Osteocyte (in vitro differentiated cells): Measurements from ENCODE around the gene SEC24C. TPM values are rescaled to one million over a fixed set of nuclear protein-coding genes. Genes with fewer than 3 reads are reported as not detected.
"Not testable (repeated sequence)": the region's sequence is repeated elsewhere in the genome, so short reads cannot be mapped to it uniquely, and the experiment has no call there.

ENCODE experiments used
- DNase-seq: peaks from one replicate; pipeline ENCODE4 v3.0.0; 2021; ENCODE audit warnings: mixed read lengths; ENCODE audit not compliant: unreplicated experiment; ENCODE audit errors: extremely low spot score
- H3K27ac Mint-ChIP-seq: one replicate; pipeline ENCODE4 v1.8.0; 2021; ENCODE audit warnings: mild to moderate bottlenecking, mixed read lengths; ENCODE audit not compliant: unreplicated experiment
- H3K27me3 Mint-ChIP-seq: one replicate; pipeline ENCODE4 v1.8.0; 2021; ENCODE audit warnings: mixed read lengths; ENCODE audit not compliant: unreplicated experiment
- H3K36me3 Mint-ChIP-seq: one replicate; pipeline ENCODE4 v1.8.0; 2021; ENCODE audit warnings: mixed read lengths; ENCODE audit not compliant: unreplicated experiment
- H3K4me1 Mint-ChIP-seq: one replicate; pipeline ENCODE4 v1.8.0; 2021; ENCODE audit warnings: mixed read lengths; ENCODE audit not compliant: unreplicated experiment
- H3K4me3 Mint-ChIP-seq: one replicate; pipeline ENCODE4 v1.8.0; 2021; ENCODE audit warnings: mild to moderate bottlenecking, moderate library complexity, mixed read lengths; ENCODE audit not compliant: unreplicated experiment
- H3K9me3 Mint-ChIP-seq: one replicate; pipeline ENCODE4 v1.8.0; 2021; ENCODE audit warnings: mixed read lengths; ENCODE audit not compliant: unreplicated experiment
- CTCF ChIP-seq: fragments of 200-600 bp; sonication (generic); IDR thresholded peaks from 2 replicates; pipeline ENCODE4 v1.5.0; 2021; ENCODE audit warnings: antibody characterized with exemption, mild to moderate bottlenecking, moderate library complexity
- total RNA-seq: library from RNA; stranded (reverse); gene quantifications from 2 replicates; pipeline ENCODE4 v1.2.1, GENCODE V29; 2021

The SEC24C gene
- total RNA-seq, 1 donor from 2014 or later = 64.2 TPM

GRCh38 chr10:73785721-73786511 is 41.7 kb downstream of the SEC24C start:
- Mint-ChIP-seq H3K27ac (peak overlapping the region; percentile 100), H3K4me1 (peaks cover 45% of the 10 kb centered on the region), H3K27me3 (no peaks in the 10 kb centered on the region), H3K9me3 (no peaks in the 10 kb centered on the region), H3K36me3 (peaks cover 17% of the 10 kb centered on the region), H3K4me3 (peak overlapping the region; percentile 96)
- no peak for TF ChIP-seq CTCF
- no peak for DNase-seq

- peaks cover 43% of the 10 kb centered on the region for H3K4me1 Mint-ChIP-seq
- H3K36me3 Mint-ChIP-seq = peaks cover 23% of the 10 kb centered on the region
- H3K27ac Mint-ChIP-seq = peak overlapping the region; percentile 92
- no peak for TF ChIP-seq CTCF
- no peaks in the 10 kb centered on the region for H3K27me3 Mint-ChIP-seq
- no peaks in the 10 kb centered on the region for H3K9me3 Mint-ChIP-seq
- DNase-seq = no peak
- H3K4me3 Mint-ChIP-seq = peak overlapping the region; percentile 96
Measured at GRCh38 chr10:73786512-73786885, 42.3 kb downstream of the SEC24C start.

- Mint-ChIP-seq H3K4me1 (peaks cover 40% of the 10 kb centered on the region), H3K4me3 (peak overlapping the region; percentile 96), H3K36me3 (peaks cover 24% of the 10 kb centered on the region)
- not testable (repeated sequence) for H3K27me3 Mint-ChIP-seq, H3K9me3 Mint-ChIP-seq, H3K27ac Mint-ChIP-seq, DNase-seq
Measured at GRCh38 chr10:73787031-73787800, 43.0 kb downstream of the SEC24C start.

- H3K4me3 Mint-ChIP-seq = no peak overlapping the region
- no peaks in the 10 kb centered on the region for H3K27me3 Mint-ChIP-seq
- DNase-seq = no peak
- no peak overlapping the region for H3K27ac Mint-ChIP-seq
- no peaks in the 10 kb centered on the region for H3K9me3 Mint-ChIP-seq
- TF ChIP-seq CTCF = no peak
- H3K4me1 Mint-ChIP-seq = peaks cover 27% of the 10 kb centered on the region
- peaks cover 32% of the 10 kb centered on the region for H3K36me3 Mint-ChIP-seq
Measured at GRCh38 chr10:73788864-73789658, 44.9 kb downstream of the SEC24C start.

- Mint-ChIP-seq H3K36me3 (peaks cover 37% of the 10 kb centered on the region), H3K27ac (no peak overlapping the region), H3K27me3 (no peaks in the 10 kb centered on the region), H3K4me1 (peaks cover 24% of the 10 kb centered on the region), H3K9me3 (no peaks in the 10 kb centered on the region), H3K4me3 (no peak overlapping the region)
- TF ChIP-seq CTCF = no peak
- no peak for DNase-seq
Measured at GRCh38 chr10:73789659-73790055, 45.5 kb downstream of the SEC24C start.
